ENCODE measurements around the gene RAB7B.

- TF ChIP-seq REST (IDR thresholded peaks at IDR 0.05; ENCODE audit: insufficient replicate concordance, low read depth) (no peak), CTCF (IDR thresholded peaks at IDR 0.05; ENCODE audit: insufficient read depth, low read length) (no peak)
Observed at GRCh38 chr1:205978676-205979075, 24.5 kb downstream of the RAB7B start.

All from HL-60 (cell line).